WTC11 (cell line): ENCODE data around the gene DYNLT2B. TPM values are rescaled to one million over a fixed set of nuclear protein-coding genes. Genes with fewer than 3 reads are reported as not detected.

Source experiments
- ATAC-seq: fragments of 200-7000 bp; cut with Tn5 transposase; 2 replicates; pipeline ENCODE4 v1.10.0; 2021; ENCODE audit warnings: mild to moderate bottlenecking, moderate library complexity
- CTCF ChIA-PET: fragments of 300-600 bp; sonication (Branson Sonifier 250); formaldehyde crosslinking; loops from one replicate; lab custom pipeline; 2021; ENCODE audit warnings: antibody characterized with exemption; lab: Charles Lee
- POLR2A ChIA-PET: fragments of 350-600 bp; sonication (Branson Sonifier 250); formaldehyde crosslinking; loops from one replicate; lab custom pipeline; 2021; ENCODE audit warnings: antibody characterized with exemption; lab: Charles Lee
- DNase-seq: peaks from one replicate; pipeline ENCODE4 v3.0.0; 2021; ENCODE audit warnings: low spot score
- H3K27ac Mint-ChIP-seq: 2 replicates; pipeline ENCODE4 v1.8.0; 2021; ENCODE audit warnings: mixed read lengths
- H3K27me3 Mint-ChIP-seq: 2 replicates; pipeline ENCODE4 v1.8.0; 2021; ENCODE audit warnings: low read depth, mild to moderate bottlenecking, moderate library complexity, mixed read lengths
- H3K36me3 Mint-ChIP-seq: 2 replicates; pipeline ENCODE4 v1.8.0; 2021; ENCODE audit warnings: mixed read lengths
- H3K4me1 Mint-ChIP-seq: 2 replicates; pipeline ENCODE4 v1.8.0; 2022; ENCODE audit warnings: mixed read lengths
- H3K4me3 Mint-ChIP-seq: 2 replicates; pipeline ENCODE4 v1.8.0; 2021; ENCODE audit warnings: mild to moderate bottlenecking, moderate library complexity, mixed read lengths
- H3K9me3 Mint-ChIP-seq: 2 replicates; pipeline ENCODE4 v1.8.0; 2021; ENCODE audit warnings: mixed read lengths
- AFF4 ChIP-seq: sonication (generic); formaldehyde crosslinking; IDR thresholded peaks from 2 replicates; pipeline ENCODE4 v1.8.1; 2023; ENCODE audit warnings: mild to moderate bottlenecking, missing genetic modification reagents, borderline replicate concordance
- ATF1 ChIP-seq: sonication (generic); formaldehyde crosslinking; IDR thresholded peaks from 2 replicates; pipeline ENCODE4 v1.8.1; 2023; ENCODE audit warnings: mild to moderate bottlenecking, moderate library complexity, missing genetic modification reagents
- ATF2 ChIP-seq: sonication (generic); formaldehyde crosslinking; IDR thresholded peaks from 2 replicates; pipeline ENCODE4 v1.8.1; 2022; ENCODE audit warnings: low read depth, missing genetic modification reagents, borderline replicate concordance
- ATF3 ChIP-seq: sonication (generic); formaldehyde crosslinking; conservative IDR thresholded peaks from 2 replicates; pipeline ENCODE4 v1.8.1; 2022; ENCODE audit warnings: mild to moderate bottlenecking, missing genetic modification reagents
- CDX4 ChIP-seq: fragments of 250-450 bp; sonication (Bioruptor Pico); IDR thresholded peaks from 2 replicates; pipeline ENCODE4 v1.9.0; 2021; ENCODE audit warnings: moderate library complexity, mild to moderate bottlenecking, inconsistent platforms, borderline replicate concordance
- ESRRA ChIP-seq: sonication (generic); formaldehyde crosslinking; IDR thresholded peaks from 2 replicates; pipeline ENCODE4 v1.8.1; 2022; ENCODE audit warnings: mild to moderate bottlenecking, missing genetic modification reagents, borderline replicate concordance
- ETV6 ChIP-seq: sonication (generic); formaldehyde crosslinking; IDR thresholded peaks from 2 replicates; pipeline ENCODE4 v1.8.1; 2022; ENCODE audit warnings: mild to moderate bottlenecking, missing genetic modification reagents
- FOXJ3 ChIP-seq: sonication (generic); formaldehyde crosslinking; IDR thresholded peaks from 2 replicates; pipeline ENCODE4 v1.9.0; 2021; ENCODE audit warnings: missing genetic modification reagents, mild to moderate bottlenecking, borderline replicate concordance
- GRHL2 ChIP-seq: fragments of 250-450 bp; sonication (Bioruptor Pico); IDR thresholded peaks from 2 replicates; pipeline ENCODE4 v1.8.0; 2022; ENCODE audit warnings: mild to moderate bottlenecking, moderate library complexity; ENCODE audit not compliant: insufficient replicate concordance, severe bottlenecking
- KAT7 ChIP-seq: sonication (generic); formaldehyde crosslinking; IDR thresholded peaks from 2 replicates; pipeline ENCODE4 v1.8.1; 2023; ENCODE audit warnings: missing genetic modification reagents, mild to moderate bottlenecking, borderline replicate concordance
- PRRX2 ChIP-seq: fragments of 250-450 bp; sonication (Bioruptor Pico); IDR thresholded peaks from 2 replicates; pipeline ENCODE4 v1.8.0; 2021; ENCODE audit warnings: mild to moderate bottlenecking
- ZBTB43 ChIP-seq: sonication (generic); formaldehyde crosslinking; IDR thresholded peaks from 2 replicates; pipeline ENCODE4 v1.8.1; 2023; ENCODE audit warnings: mild to moderate bottlenecking, missing genetic modification reagents
- ZNF121 ChIP-seq: sonication (generic); formaldehyde crosslinking; IDR thresholded peaks from 2 replicates; pipeline ENCODE4 v1.8.0; 2023; ENCODE audit warnings: missing genetic modification reagents
- ZNF232 ChIP-seq: sonication (generic); formaldehyde crosslinking; IDR thresholded peaks from 2 replicates; pipeline ENCODE4 v1.8.0; 2022; ENCODE audit warnings: mild to moderate bottlenecking, missing genetic modification reagents
- ZNF396 ChIP-seq: fragments of 250-450 bp; sonication (Bioruptor Pico); IDR thresholded peaks from 2 replicates; pipeline ENCODE4 v1.8.0; 2021; ENCODE audit warnings: mild to moderate bottlenecking, moderate library complexity, borderline replicate concordance
- ZNF425 ChIP-seq: fragments of 250-450 bp; sonication (Bioruptor Pico); conservative IDR thresholded peaks from 2 replicates; pipeline ENCODE4 v1.9.0; 2021; ENCODE audit warnings: mild to moderate bottlenecking
- total RNA-seq: library from RNA; stranded (reverse); gene quantifications from 3 replicates; pipeline ENCODE4 v1.2.3, GENCODE V29; 2021

DYNLT2B gene
- total RNA-seq, 1 experiment from 2014 or later = 10.0 TPM

- TF ChIP-seq AFF4 = no peak
- no peak for TF ChIP-seq ATF3 (CRISPR knock-in tag)
- TF ChIP-seq ZNF121 = no peak
- no peak for TF ChIP-seq ZNF232 (CRISPR knock-in tag)
Measured at GRCh38 chr3:196355668-196356067, 37.6 kb upstream of the DYNLT2B start (continued).

GRCh38 chr3:196354132-196354531 is 36.1 kb upstream of the DYNLT2B start:
- Mint-ChIP-seq H3K27me3 (no peaks in the 10 kb centered on the region), H3K27ac (no peak overlapping the region), H3K36me3 (peaks cover 45% of the 10 kb centered on the region), H3K9me3 (no peaks in the 10 kb centered on the region), H3K4me3 (no peak overlapping the region), H3K4me1 (no peaks in the 10 kb centered on the region)
- ChIA-PET POLR2A (no interaction called here), CTCF (no interaction called here)
- DNase-seq (no peak), ATAC-seq (no peak)
- TF ChIP-seq GRHL2 = no peak
- no peak for TF ChIP-seq CDX4 (CRISPR knock-in tag)
- TF ChIP-seq ZNF232 (CRISPR knock-in tag) = no peak

GRCh38 chr3:196351541-196351940 is 33.5 kb upstream of the DYNLT2B start:
- H3K27ac Mint-ChIP-seq = peak overlapping the region; percentile 20; the same call in 1 of the 2 replicates
- TF ChIP-seq ETV6 (CRISPR knock-in tag) = no peak
- TF ChIP-seq ATF2 = no peak
- no peak for TF ChIP-seq ZNF396 (CRISPR knock-in tag)
- TF ChIP-seq GRHL2 = no peak
- TF ChIP-seq CDX4 (CRISPR knock-in tag) = no peak
- no peak for TF ChIP-seq KAT7
- no peak for TF ChIP-seq ATF1 (CRISPR knock-in tag)
- TF ChIP-seq FOXJ3 (CRISPR knock-in tag) = no peak
- TF ChIP-seq PRRX2 (CRISPR knock-in tag) = no peak
- no peak for TF ChIP-seq ZBTB43 (CRISPR knock-in tag)
- no peak for TF ChIP-seq ESRRA (CRISPR knock-in tag)
- no peak for TF ChIP-seq ZNF425 (CRISPR knock-in tag)
- TF ChIP-seq, all 79 proteins: peak for 0
- H3K9me3 Mint-ChIP-seq = no peaks in the 10 kb centered on the region
- peaks cover 34% of the 10 kb centered on the region for H3K36me3 Mint-ChIP-seq
- no peak overlapping the region for H3K4me3 Mint-ChIP-seq
- POLR2A ChIA-PET = no interaction called here
- ATAC-seq = no peak
- DNase-seq = no peak
- CTCF ChIA-PET = no interaction called here
- H3K4me1 Mint-ChIP-seq = no peaks in the 10 kb centered on the region
- H3K27me3 Mint-ChIP-seq = no peaks in the 10 kb centered on the region
